T-cell (primary cell): Measurements from ENCODE around the gene TRAPPC8. TPM values are rescaled to one million over a fixed set of nuclear protein-coding genes. Genes with fewer than 3 reads are reported as not detected.

Source experiments
- ATAC-seq, 4 experiments: fragments of 200-7000 bp in 3 of 4; fragments of 150-1000 bp in 1 of 4; cut with Tn5 transposase; replicated peaks in 1 of 4; 1 replicate in 3 of 4; 2 replicates in 1 of 4; pipeline ENCODE4 v1.10.0; 2021; ENCODE audit warnings: moderate library complexity in 3 of 4, mild to moderate bottlenecking in 2 of 4, moderate number of reproducible peaks in 1 of 4
- CTCF ChIA-PET, 2 donors: fragments of 300-600 bp; sonication (Branson Sonifier 250); formaldehyde crosslinking; loops; one replicate each; lab custom pipeline; 2022; ENCODE audit warnings: antibody characterized with exemption in 2 of 2; lab: Charles Lee
- POLR2A ChIA-PET, 2 donors: fragments of 300-600 bp; sonication (Branson Sonifier 250); formaldehyde crosslinking; loops; one replicate each; lab custom pipeline; 2022; ENCODE audit warnings: antibody characterized with exemption in 2 of 2; lab: Charles Lee
- DNase-seq, 35 experiments: peaks; one replicate each; pipeline versions ENCODE4 v3.0.0 to v3.0.0-alpha.2; 2013 to 2023
- H3K27ac ChIP-seq: one replicate; pipeline ENCODE4 v1.5.1; 2013; ENCODE audit warnings: low read length
- H3K27me3 ChIP-seq, 2 experiments: replicated peaks in 1 of 2; 1 replicate in 1 of 2; 2 replicates in 1 of 2; pipeline versions ENCODE4 v1.6.1 to v1.7.0; 2013; ENCODE audit warnings: low read length in 1 of 2, mixed read lengths in 1 of 2; ENCODE audit not compliant: control insufficient read depth in 2 of 2, insufficient read depth in 2 of 2; ENCODE audit errors: extremely low read depth in 1 of 2
- H3K36me3 ChIP-seq, 2 donors: 1 replicate in 1 of 2; 2 replicates in 1 of 2; pipeline versions ENCODE4 v1.6.1 to v1.7.0; 2013; ENCODE audit warnings: low read length in 1 of 2; ENCODE audit not compliant: control insufficient read depth in 2 of 2, insufficient read depth in 1 of 2; ENCODE audit errors: extremely low read depth in 1 of 2
- H3K4me1 ChIP-seq, 2 experiments: 1 replicate in 1 of 2; 2 replicates in 1 of 2; pipeline versions ENCODE4 v1.6.1 to v1.7.0; 2013; ENCODE audit warnings: low read length in 2 of 2, mixed read lengths in 1 of 2; ENCODE audit not compliant: insufficient read depth in 2 of 2, control insufficient read depth in 1 of 2; ENCODE audit errors: extremely low read depth in 1 of 2
- H3K4me3 ChIP-seq, 2 donors: 1 replicate in 1 of 2; 2 replicates in 1 of 2; pipeline versions ENCODE4 v1.5.1 to v1.7.0; 2013; ENCODE audit warnings: mild to moderate bottlenecking in 2 of 2, low read length in 1 of 2, moderate library complexity in 1 of 2; ENCODE audit not compliant: control insufficient read depth in 1 of 2; ENCODE audit errors: extremely low read depth in 1 of 2
- H3K9me3 ChIP-seq: 2 replicates; pipeline ENCODE4 v1.7.0; 2013
- H3K27ac Mint-ChIP-seq, 2 donors: one replicate each; pipeline ENCODE4 v1.8.0; 2020 to 2021; ENCODE audit warnings: mild to moderate bottlenecking in 2 of 2, mixed read lengths in 2 of 2
- H3K27me3 Mint-ChIP-seq, 2 donors: one replicate each; pipeline ENCODE4 v1.8.0; 2021 to 2022; ENCODE audit warnings: mixed read lengths in 2 of 2
- H3K36me3 Mint-ChIP-seq: one replicate; pipeline ENCODE4 v1.8.0; 2021; ENCODE audit warnings: mixed read lengths
- H3K4me1 Mint-ChIP-seq, 3 donors: one replicate each; pipeline ENCODE4 v1.8.0; 2020 to 2022; ENCODE audit warnings: mixed read lengths in 3 of 3, mild to moderate bottlenecking in 1 of 3
- H3K4me3 Mint-ChIP-seq, 3 donors: one replicate each; pipeline ENCODE4 v1.8.0; 2020 to 2022; ENCODE audit warnings: mild to moderate bottlenecking in 3 of 3, mixed read lengths in 3 of 3, moderate library complexity in 3 of 3
- H3K9me3 Mint-ChIP-seq, 3 donors: one replicate each; pipeline ENCODE4 v1.8.0; 2020 to 2022; ENCODE audit warnings: mixed read lengths in 3 of 3
- WGBS: methylation state at CpG from one replicate; pipeline ENCODE4 v1.1.5; 2013; ENCODE audit warnings: missing lambda C conversion rate; ENCODE audit not compliant: insufficient coverage; 5-methylcytosine and 5-hydroxymethylcytosine counted together
- total RNA-seq, 35 experiments: library from RNA in 6 of 35; stranded (reverse) in 6 of 35; fragments of 120-200 nt in 1 of 35; gene quantifications; one replicate each; pipeline versions ENCODE4 v1.2.1 to v1.2.4 and lab custom pipeline; 2013 to 2026

TRAPPC8 gene
- total RNA-seq, 5 donors from 2014 or later (not counting 1 experiment from before 2014, with no cell fraction given), result 44.7 to 62.0 (median 51.8) TPM

DNA sequence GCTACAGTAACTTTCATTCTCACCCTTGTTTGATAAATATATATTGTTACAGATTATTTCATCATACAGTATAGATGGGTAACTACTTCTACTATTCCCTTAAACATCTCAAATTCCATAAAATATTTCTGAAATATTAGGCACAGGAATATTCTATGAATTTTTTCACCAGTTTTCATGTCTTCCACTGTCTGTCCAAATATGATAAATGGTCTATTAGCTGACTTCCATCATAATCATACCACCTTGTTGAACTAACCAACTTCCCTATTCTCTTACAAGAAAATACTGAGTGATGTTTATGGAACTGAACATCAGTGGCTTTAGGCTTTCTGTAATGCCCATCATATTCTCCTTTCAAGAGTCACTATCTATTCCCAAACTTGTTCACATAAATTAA lies 82.4 kb downstream of the TRAPPC8 start:
- no peaks in the 10 kb centered on the region for H3K4me1 ChIP-seq
- ATAC-seq (no peak), DNase-seq (no peak)
- Mint-ChIP-seq H3K4me1 (peaks cover 0 to 2% (median 0%) of the 10 kb centered on the region in 3 donors), H3K27me3 (no peaks in the 10 kb centered on the region), H3K9me3 (no peaks in the 10 kb centered on the region), H3K36me3 (peaks cover 54% of the 10 kb centered on the region), H3K27ac (no peak overlapping the region), H3K4me3 (no peak overlapping the region)
- POLR2A ChIA-PET, result no interaction called here
- no peaks in the 10 kb centered on the region for H3K9me3 ChIP-seq
- CTCF ChIA-PET, result interaction anchor here (0.6 to 0.9 kb wide), 2 partner anchors 44 to 252 kb away, joined by 3 to 4 read pairs; no protein-coding TSS in a partner anchor
- H3K36me3 ChIP-seq, result peaks cover 0 to 53% of the 10 kb centered on the region in 2 donors
- H3K27me3 ChIP-seq, result no peaks in the 10 kb centered on the region
- no peak overlapping the region for H3K4me3 ChIP-seq
- H3K27ac ChIP-seq, result no peak overlapping the region

DNA sequence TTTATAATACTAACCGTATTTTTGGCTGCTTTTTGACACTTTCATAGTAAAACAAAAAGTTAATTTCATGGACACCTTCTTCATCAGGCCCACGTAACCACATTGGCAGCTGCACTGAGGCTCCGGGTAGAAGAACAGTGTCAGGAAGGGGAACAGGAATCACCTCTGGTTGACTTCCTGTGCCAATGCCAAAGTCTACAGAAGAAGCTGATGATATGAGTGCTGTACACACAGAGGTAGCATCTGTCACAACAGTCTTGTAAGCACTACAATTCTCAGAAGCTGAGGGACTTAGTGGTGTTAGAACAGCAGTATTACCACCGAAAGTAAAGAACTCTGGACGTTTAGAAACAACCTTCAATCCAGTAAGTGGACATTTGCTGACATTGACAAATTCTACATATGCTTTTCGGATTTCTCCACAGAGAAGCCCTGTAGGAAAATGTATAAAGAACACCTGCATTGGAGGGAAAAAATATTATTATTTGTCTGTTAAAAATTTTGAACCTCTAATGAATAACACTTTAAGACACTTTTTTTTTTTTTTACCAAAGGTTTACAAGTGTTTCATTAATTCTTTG lies 85.3 kb downstream of the TRAPPC8 start:
- peaks cover 0 to 51% of the 10 kb centered on the region in 2 donors for H3K36me3 ChIP-seq
- no peak overlapping the region for H3K27ac Mint-ChIP-seq

DNA sequence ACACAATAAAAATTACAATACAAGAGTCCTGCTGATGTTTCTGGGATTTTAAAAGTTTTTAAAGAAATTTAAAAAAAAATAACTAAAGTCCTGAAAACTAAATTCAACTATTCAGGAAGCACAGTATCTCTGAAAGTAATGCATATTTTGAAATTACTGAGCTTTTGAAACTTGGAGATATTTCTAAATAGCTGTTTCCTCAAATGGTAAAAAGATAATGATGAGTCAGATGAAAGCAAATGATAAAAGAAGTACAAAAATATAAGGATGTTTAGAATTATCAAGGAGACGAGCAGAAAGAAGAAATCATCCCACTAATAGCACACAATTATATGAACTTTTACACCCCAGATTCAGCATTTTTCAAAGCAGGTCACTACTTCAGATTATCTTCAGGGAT lies 92.1 kb downstream of the TRAPPC8 start:
- POLR2A ChIA-PET, result no interaction called here
- H3K36me3 Mint-ChIP-seq, result peaks cover 56% of the 10 kb centered on the region

More for the DNA sequence above, 85.3 kb downstream of the TRAPPC8 start:
- H3K4me3 Mint-ChIP-seq, result no peak overlapping the region
- H3K4me1 ChIP-seq, result no peaks in the 10 kb centered on the region
- ChIA-PET CTCF (no interaction called here), POLR2A (no interaction called here)
- ATAC-seq (no peak), DNase-seq (no peak)
- H3K27ac ChIP-seq, result no peak overlapping the region
- 100% methylated on average over 1 of the region's 6 CpGs for WGBS
- no peaks in the 10 kb centered on the region for H3K27me3 ChIP-seq
- no peaks in the 10 kb centered on the region for H3K9me3 ChIP-seq
- H3K4me1 Mint-ChIP-seq, result peaks cover 0 to 2% (median 0%) of the 10 kb centered on the region in 3 donors
- H3K4me3 ChIP-seq, result no peak overlapping the region
- peaks cover 65% of the 10 kb centered on the region for H3K36me3 Mint-ChIP-seq
- H3K9me3 Mint-ChIP-seq, result no peaks in the 10 kb centered on the region
- no peaks in the 10 kb centered on the region for H3K27me3 Mint-ChIP-seq

DNA sequence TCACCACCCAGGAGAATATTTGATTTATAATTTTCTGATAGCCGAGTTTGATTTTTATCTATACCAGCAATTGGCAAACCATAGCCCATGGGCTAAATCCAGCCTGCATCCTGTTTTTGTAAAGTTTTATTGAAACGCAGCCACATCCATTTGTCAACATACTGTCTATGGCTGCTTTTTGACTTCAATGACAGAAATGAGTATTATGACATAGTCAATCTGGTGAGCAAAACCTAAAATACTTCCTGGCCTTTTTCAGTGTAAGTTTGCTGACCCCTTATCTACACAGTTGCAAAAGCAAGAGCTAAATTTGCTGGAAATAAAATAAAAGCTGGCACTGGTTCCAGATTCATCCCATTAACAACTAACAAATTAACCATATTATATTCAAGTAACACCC lies 102.4 kb downstream of the TRAPPC8 start:
- Histone ChIP-seq H3K27me3 (no peaks in the 10 kb centered on the region), H3K9me3 (no peaks in the 10 kb centered on the region), H3K27ac (no peak overlapping the region), H3K36me3 (peaks cover 0 to 50% of the 10 kb centered on the region in 2 donors), H3K4me3 (no peak overlapping the region), H3K4me1 (no peaks in the 10 kb centered on the region)
- H3K27ac Mint-ChIP-seq, result no peak overlapping the region
- WGBS, result no CpG with 5 or more reads among the region's 2 CpGs
- no peak overlapping the region for H3K4me3 Mint-ChIP-seq
- no peaks in the 10 kb centered on the region for H3K4me1 Mint-ChIP-seq
- ChIA-PET CTCF (no interaction called here), POLR2A (no interaction called here)
- ATAC-seq, result no peak
- DNase-seq, result no peak
- H3K9me3 Mint-ChIP-seq, result no peaks in the 10 kb centered on the region
- no peaks in the 10 kb centered on the region for H3K27me3 Mint-ChIP-seq
- peaks cover 50% of the 10 kb centered on the region for H3K36me3 Mint-ChIP-seq

More for the DNA sequence above, 92.1 kb downstream of the TRAPPC8 start:
- H3K36me3 ChIP-seq, result peaks cover 0 to 52% of the 10 kb centered on the region in 2 donors
- H3K4me1 ChIP-seq, result no peaks in the 10 kb centered on the region
- no peak for ATAC-seq
- WGBS, result no CpG with 5 or more reads among the region's 1 CpG
- Mint-ChIP-seq H3K27ac (no peak overlapping the region), H3K4me3 (no peak overlapping the region), H3K27me3 (no peaks in the 10 kb centered on the region), H3K9me3 (no peaks in the 10 kb centered on the region), H3K4me1 (peaks cover 0 to 5% (median 0%) of the 10 kb centered on the region in 3 donors)
- no peak for DNase-seq
- H3K27me3 ChIP-seq, result no peaks in the 10 kb centered on the region
- no peak overlapping the region for H3K27ac ChIP-seq
- CTCF ChIA-PET, result no interaction called here
- no peaks in the 10 kb centered on the region for H3K9me3 ChIP-seq
- H3K4me3 ChIP-seq, result no peak overlapping the region

DNA sequence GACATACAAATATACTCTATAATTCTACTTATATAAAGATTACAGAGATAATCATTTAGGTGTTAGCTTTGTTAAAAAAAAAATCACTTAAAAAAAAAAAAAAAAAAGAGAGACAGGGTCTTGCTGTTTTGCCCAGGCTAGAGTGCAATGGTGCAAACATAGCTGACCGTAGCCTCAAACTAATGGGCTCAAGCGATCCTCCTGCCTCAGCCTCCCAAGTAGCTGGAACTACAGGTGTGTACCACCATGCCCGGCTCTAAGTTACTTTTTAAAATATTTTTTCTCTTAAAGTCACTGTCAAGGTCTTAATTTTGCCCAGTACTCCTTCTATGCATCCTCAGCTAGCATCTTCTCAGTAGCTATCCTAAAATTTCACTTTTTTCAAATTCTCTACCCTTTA lies 105.0 kb downstream of the TRAPPC8 start:
- 89% methylated on average over 3 of the region's 3 CpGs for WGBS
- ATAC-seq (no peak), DNase-seq (no peak)
- Histone ChIP-seq H3K27ac (no peak overlapping the region), H3K36me3 (peaks cover 7 to 58% of the 10 kb centered on the region in 2 donors), H3K9me3 (no peaks in the 10 kb centered on the region), H3K4me3 (no peak overlapping the region), H3K27me3 (no peaks in the 10 kb centered on the region), H3K4me1 (no peaks in the 10 kb centered on the region)
- Mint-ChIP-seq H3K27me3 (no peaks in the 10 kb centered on the region), H3K4me3 (no peak overlapping the region), H3K27ac (no peak overlapping the region), H3K4me1 (no peaks in the 10 kb centered on the region), H3K36me3 (peaks cover 49% of the 10 kb centered on the region), H3K9me3 (no peaks in the 10 kb centered on the region)
- ChIA-PET CTCF (interaction anchor here (0.6 kb wide), 2 partner anchors 241 to 298 kb away, joined by 4 to 5 read pairs; no protein-coding TSS in a partner anchor), POLR2A (interaction anchor here in 1 of 2 donors (0.6 kb wide), 1 partner anchor 351 kb away, joined by 8 read pairs; no protein-coding TSS in a partner anchor)

DNA sequence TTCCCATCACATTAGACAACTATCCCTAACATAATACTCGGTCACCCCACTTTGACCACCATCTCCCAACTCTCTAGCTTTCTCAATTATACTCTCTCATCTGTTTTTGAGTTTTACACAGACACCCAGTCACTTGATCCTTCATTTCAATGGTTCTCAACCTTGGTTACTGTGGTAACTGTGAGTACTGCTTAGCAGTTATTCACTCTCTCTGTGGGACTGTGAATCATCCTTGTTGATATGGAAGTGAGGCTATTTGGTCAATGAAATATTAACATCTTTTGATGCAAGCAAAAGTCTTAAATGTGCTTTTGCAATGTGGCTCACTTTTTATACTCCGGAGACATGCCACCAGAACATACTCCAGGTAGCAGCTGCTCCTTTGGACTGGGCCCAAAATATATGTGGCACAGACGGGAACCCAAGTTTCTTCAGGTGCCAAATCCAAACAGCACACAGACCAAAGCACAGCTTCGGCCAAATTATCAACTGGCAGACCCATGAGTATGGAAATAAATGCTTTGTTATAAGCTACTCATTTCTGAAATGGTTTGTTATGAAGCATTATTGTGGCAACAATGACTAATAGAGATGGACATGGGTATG lies 107.3 kb downstream of the TRAPPC8 start:
- no peak overlapping the region for H3K4me3 ChIP-seq
- DNase-seq, result no peak
- Mint-ChIP-seq H3K4me3 (no peak overlapping the region), H3K27ac (no peak overlapping the region), H3K4me1 (no peaks in the 10 kb centered on the region), H3K36me3 (peaks cover 51% of the 10 kb centered on the region), H3K9me3 (no peaks in the 10 kb centered on the region), H3K27me3 (no peaks in the 10 kb centered on the region)
- no peak for ATAC-seq
- no peak overlapping the region for H3K27ac ChIP-seq
- peaks cover 13 to 58% of the 10 kb centered on the region in 2 donors for H3K36me3 ChIP-seq
- no peaks in the 10 kb centered on the region for H3K4me1 ChIP-seq
- ChIA-PET CTCF (no interaction called here), POLR2A (interaction anchor here in 1 of 2 donors (0.7 kb wide), 1 partner anchor 12 kb away, joined by 3 read pairs; no protein-coding TSS in a partner anchor)
- no peaks in the 10 kb centered on the region for H3K27me3 ChIP-seq
- no peaks in the 10 kb centered on the region for H3K9me3 ChIP-seq
- WGBS, result 86% methylated on average over 1 of the region's 4 CpGs
